HG02885 (cell line): ENCODE measurements around the gene CYP11A1.
"Not testable (repeated sequence)": the region's sequence is repeated elsewhere in the genome, so short reads cannot be mapped to it uniquely, and the experiment has no call there.

Experiments
- ATAC-seq: cut with Tn5 transposase; IDR thresholded peaks from one replicate; pipeline ENCODE4 v1.9.1; 2021; ENCODE audit warnings: mild to moderate bottlenecking; ENCODE audit not compliant: unreplicated experiment, poor library complexity

Gene CYP11A1

DNA sequence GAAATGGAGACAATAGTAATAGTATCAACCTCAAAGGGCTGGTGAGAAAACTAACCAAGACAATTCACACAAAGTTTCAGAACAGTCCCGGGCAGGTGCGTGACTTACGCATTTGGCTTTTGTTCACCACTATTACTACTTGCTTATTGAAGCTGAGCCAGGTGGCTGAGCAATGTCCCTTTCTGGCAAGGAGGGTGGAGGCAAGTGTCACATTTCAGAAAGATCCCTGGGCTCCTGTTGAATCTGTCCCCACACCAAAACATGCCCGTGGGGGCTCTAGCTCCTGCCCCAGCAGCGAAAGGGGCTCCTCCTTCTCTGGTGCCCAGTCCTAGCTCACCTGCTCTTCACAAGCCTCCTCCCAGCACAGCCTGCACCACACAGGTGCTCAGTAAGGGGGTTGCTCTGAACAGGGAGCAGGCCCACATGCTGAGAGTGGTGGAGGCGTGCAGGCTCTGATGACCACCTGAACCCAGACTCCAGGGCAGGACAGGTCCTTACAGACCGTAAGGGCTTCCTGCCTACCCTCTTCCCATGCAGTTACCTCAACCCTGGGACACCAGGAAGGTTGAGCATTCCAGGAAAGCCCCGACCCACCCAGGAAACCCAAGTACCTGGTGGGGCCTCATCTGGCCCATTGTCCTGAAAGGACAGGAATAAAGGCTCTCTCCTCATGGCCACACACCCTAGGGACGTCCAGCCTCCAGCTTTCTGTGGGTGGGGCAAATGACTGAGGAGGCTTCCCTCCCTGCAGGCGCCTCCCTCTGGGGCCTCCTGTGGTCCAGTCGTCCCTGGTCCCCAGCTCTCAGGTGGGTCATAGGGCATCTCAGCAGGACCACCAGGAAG, 33.7 kb upstream of the CYP11A1 start:
- ATAC-seq = no peak

- no peak for ATAC-seq
Observed at GRCh38 chr15:74400313-74400860, 32.9 kb upstream of the CYP11A1 start.

DNA sequence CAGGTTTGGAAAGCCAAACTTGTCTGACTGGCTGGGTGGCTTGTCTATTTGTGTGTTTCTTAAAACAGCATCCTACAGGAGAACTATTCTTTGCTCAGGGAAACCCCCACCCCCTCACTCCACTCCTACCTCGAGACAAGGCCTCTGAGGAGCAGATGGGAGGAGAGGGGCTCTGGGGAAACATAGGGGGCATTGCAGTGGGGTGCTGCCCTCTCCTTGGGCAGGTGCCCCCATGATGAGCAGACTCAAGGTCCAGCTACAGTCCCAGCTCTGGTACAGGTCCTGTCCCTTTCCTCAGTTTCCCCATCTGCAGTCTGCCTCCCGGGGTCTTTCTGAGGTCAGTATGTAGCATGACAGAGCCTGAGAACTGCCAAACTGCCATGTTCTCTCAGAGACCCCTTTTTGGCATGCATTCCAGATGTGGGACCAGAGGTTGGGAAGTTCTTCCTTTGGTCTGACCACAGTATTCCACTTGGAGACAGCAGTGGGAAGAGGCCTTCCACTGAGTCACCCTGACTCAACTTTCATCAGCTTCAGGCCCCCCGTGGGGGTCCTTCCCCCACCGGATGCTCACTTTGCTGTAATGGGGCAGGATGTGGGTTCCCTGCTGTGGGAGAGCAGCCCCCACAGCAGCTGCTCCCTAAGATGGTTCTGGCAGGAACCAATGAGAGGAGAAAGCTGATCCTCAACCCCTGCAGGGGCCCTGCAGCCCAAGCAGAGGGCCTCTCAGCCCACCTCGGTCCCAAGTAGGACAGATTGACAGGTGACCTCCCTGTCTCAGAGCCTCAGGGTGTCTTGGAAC, 32.3 kb upstream of the CYP11A1 start:
- ATAC-seq = no peak

GRCh38 chr15:74399100-74399499, 31.7 kb upstream of the CYP11A1 start:
- ATAC-seq = no peak

- ATAC-seq = no peak
Observed at GRCh38 chr15:74398183-74398582, 30.7 kb upstream of the CYP11A1 start.

DNA sequence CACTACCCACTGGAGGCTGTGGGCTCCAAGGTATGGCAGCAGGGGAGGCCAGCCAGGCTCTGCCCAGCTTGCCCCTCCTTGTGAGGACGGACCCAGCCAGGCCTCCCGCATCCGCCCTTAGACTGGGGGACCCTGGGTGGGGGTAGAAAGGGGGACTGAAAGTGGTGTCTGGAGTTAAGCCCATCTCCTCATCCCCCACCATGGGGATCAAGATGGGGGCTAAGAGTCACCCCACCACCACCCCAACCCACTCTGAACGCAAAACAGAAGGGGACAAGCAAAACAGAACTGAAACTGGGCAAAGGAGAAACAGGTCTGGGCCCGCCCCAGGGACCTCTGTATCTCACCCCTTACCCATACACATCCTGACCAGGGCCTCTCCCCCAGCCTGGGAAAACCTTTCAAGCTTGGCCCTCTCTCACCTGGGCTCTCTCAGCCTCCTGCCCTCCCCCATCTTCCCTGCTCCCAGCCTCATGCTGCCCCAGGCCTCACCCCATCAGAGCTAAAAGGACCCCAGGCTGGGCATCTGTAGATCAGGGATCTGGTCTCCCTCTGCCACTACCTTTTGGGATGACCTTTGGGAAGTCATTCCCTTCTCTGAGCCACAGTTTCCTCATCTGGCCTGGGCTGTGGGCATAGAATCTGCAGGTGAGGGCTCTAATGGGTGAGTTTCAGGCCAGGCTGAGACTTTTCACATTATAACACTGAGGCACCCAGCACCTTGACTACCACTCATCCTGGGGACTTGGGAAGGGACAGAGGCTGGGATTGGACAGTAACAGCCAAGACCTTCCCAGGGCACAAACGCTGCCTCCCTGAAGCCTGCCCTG, 30.0 kb upstream of the CYP11A1 start:
- no peak for ATAC-seq

DNA sequence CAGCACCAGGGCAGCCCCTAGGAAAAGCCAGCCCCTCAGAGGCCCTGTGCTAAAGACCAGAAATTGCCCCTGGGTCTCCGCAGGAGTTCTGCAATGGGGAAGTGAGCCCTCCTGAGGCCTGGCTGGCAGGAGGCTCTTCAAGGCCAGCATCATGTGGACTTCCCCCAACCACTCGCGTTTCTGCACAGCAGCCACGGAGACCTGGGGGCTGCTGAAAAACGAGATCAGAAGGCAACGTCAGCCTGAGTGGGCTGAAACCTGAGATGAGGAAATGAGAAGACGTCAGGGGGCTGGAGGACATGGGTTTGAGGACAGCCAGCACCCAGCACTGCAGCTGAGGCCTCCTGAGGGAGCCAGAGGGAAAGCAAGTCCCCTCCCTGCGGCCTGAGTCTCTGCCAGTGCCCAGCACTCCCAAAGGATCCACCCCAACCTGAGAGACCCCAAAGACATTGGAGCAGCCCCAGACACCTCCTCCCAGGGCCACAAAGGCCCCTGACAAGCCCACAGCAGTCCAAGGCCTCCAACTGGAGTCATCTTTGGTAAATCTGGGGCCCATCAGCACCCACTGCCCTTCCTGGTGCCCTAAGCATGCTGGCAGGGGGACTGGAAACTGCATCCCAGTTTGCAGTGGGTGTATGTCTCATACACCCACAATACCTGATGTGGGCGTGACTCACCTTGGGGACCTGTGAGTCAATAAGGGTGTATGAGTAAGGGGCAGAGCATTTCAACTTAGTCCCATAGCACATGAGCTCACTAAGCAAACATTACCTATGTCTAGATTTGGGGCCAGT, 29.2 kb upstream of the CYP11A1 start:
- peak; percentile 35 for ATAC-seq

DNA sequence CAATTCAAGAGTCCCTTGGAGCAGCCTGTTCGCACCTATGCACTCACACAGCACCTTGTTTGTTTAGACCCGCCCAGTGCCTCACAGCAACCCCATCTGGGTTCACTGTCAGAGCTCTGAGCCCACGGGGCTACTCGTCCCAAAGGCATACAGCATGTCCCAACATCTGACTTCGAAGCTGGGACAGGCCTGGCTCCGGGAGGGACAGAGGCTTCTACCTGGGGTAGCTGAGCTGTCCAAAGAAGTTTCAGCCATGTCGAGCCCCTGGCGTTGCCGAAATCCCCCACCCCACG, 28.6 kb upstream of the CYP11A1 start:
- no peak for ATAC-seq

DNA sequence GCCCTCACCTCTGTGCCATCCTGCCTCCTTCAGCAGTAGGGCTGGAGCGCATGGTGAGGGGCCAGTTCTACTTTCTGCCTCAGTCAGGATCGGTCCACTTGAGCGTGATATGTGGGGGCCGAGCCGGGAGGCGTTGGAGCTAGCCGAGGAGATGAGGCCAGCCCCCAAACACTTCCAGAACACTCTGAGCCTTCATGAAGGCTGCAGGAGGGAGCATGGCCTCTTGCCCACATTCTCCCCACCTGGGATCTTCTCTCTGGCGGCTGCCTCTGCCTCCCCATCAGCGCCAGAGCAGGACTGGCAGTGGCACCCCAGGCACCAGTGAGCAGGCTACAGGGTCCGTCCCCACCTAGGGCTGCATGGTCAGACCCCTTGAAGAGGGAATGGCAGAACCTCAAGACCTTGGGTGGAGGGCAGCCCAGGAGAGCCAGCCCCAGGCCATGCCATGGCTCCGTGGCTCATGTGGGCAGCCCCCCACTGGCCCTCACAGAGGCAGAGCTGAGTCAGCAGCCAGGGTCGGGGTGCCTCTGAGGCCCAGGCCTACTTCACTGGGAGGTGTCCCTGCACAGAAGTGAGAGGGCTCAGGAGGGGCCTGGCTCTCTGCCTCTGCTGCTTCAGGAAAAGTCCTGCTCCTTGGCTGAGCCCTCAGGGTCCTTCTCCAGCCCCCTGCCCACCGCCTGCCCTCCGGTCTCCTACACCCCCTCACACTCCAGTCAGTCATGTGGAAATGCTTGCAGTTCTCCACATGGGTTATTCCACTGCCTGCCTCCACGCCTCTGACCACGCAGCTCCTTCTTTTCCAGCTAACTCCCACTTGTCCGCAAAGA, 28.1 kb upstream of the CYP11A1 start:
- ATAC-seq = no peak

GRCh38 chr15:74394090-74394846, 26.8 kb upstream of the CYP11A1 start:
- ATAC-seq = no peak

- ATAC-seq = no peak
Observed at GRCh38 chr15:74393423-74393822, 26.0 kb upstream of the CYP11A1 start.

DNA sequence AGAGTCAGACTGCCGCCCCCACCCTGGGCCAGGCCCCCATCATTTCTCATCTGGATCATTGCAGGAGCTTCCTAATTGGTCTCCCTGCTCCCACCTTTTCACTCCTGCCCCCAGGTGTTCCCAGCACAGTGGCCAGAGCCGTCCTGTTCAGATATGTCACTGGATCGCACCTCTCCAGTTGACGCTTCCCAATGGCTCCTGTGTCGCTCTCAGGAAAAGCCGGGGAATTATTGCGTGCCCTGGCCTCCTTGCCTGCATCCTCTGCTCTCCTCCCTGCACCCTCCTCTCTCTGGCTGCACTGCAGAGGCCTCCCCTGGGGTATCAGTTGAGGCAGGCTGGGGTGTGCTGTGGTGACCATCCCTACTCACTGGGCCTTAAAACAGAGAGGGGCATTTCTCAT, 25.5 kb upstream of the CYP11A1 start:
- ATAC-seq = no peak

DNA sequence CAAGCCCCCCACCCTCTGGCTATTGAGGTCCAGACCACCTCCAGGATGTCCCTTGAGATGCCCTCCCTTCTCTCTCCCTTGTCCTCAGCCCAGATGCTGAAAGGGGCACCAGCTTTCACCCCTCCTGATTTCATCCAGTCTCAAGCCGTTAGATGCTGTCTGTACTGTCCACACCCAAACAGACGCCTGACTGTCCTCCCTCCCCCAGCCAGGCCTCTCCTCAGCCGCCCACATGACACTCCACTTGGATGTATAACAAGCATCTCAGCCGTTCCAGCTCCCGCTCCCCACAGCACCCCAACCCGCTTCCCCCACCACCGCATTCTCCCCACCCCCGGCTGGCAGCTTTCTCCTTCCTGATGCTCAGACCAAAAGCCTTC, 25.0 kb upstream of the CYP11A1 start:
- no peak for ATAC-seq

DNA sequence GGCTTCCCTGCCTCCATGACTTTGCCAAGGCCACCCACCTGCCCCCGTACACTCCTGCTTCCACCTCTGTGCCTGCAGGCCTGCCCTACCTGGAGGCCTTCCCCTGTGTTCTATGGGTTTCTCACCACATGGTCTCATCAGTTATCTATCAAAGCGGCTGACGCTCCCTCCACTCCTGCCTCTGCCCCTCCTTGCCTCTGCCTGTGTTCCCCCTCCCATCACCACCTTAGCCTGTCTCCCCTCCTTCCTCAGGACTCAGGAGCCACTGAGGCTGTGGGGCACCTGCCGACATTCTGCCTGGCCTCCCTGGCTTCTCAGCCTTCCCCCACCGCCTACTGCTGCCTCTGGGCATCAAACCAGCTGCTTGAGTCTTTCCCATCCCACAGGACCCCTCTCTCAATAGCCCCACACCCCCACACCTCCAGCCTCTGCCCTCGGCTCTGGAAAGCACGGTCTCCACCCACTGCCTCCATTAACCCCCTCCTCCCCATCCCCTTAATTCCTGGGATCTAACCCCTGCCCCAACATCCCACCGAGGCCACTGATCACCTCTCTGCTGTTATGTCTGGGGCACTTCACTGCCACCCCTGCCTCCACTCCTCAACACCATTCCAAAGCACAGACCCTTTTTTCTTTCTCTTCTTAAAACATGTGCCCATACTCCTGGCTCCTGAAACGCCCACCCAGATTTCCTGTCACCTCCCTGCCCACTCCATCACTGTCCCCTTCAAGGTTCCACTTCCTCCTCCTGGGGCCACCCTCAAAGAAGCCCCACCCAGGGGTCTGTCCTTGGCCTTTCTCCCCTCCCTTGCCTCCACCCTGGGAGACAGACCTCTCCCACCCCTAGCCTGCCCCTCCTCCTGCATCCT, 24.4 kb upstream of the CYP11A1 start:
- no peak for ATAC-seq

GRCh38 chr15:74390647-74391288, 23.3 kb upstream of the CYP11A1 start:
- no peak for ATAC-seq

DNA sequence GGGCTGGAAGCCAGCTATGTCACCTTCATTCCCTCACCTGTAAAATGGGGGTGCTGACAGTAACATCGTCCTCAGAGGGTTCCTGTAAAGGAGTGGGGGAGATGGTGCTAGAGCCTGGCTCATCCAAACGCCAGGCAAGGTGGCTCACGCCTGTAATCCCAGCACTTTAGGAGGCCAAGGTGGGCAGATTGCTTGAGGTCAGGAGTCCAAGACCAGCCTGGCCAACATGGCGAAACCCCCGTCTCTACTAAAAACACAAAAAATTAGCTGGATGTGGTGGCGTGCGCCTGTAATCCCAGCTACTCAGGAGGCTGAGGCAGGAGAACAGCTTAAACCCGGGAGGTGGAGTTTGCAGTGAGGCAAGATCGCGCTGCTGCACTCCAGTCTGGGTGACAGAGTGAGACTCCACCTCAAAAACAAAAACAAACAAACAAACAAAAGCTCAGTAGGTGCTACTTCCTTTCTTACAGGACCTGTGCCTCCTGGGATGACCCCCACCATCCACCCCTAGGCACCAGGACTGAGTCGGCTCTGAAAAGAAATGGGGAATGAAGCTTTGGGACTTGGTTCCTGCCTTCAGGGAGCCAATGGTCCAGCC, 22.7 kb upstream of the CYP11A1 start:
- ATAC-seq = not testable (repeated sequence)
